Measurements from ENCODE around the gene ITGA7.

- TF ChIP-seq CTCF (IDR thresholded peaks at IDR 0.05) (no peak), POLR2A (IDR thresholded peaks at IDR 0.05) (no peak)
Observed at GRCh38 chr12:55703901-55704761, 3.6 kb downstream of the ITGA7 start.
